GDM1 (cell line): ENCODE data around the gene HOXA6.
A peak's percentile ranks its signal among the peaks of the same experiment; 100 is the strongest.

Experiments
- DNase-seq: peaks from one replicate; lab custom pipeline; 2025; lab: John Stamatoyannopoulos, UW

The HOXA6 gene

GRCh38 chr7:27161214-27161720 lies 13.7 kb upstream of the HOXA6 start:
- DNase-seq = peak; percentile 81

GRCh38 chr7:27160546-27161213 lies 13.1 kb upstream of the HOXA6 start:
- peak; percentile 83 for DNase-seq

GRCh38 chr7:27160145-27160545 lies 12.6 kb upstream of the HOXA6 start:
- no peak for DNase-seq

- no peak for DNase-seq
These were observed 11.9 kb upstream of the HOXA6 start for GRCh38 chr7:27159266-27160144.

- peak; percentile 6 for DNase-seq
These were observed 11.1 kb upstream of the HOXA6 start for GRCh38 chr7:27158436-27159265.

GRCh38 chr7:27157702-27158431 lies 10.3 kb upstream of the HOXA6 start:
- DNase-seq = peak; percentile 23

GRCh38 chr7:27156916-27157701 lies 9.5 kb upstream of the HOXA6 start:
- no peak for DNase-seq

GRCh38 chr7:27156508-27156898 lies 8.9 kb upstream of the HOXA6 start, which contains the start of gene HOXA7:
Gene HOXA7 (minus strand): TSS chr7:27156675. CDS start chr7:27156545, 130 bp downstream.
- DNase-seq = peak; percentile 43

- no peak for DNase-seq
These were observed 8.4 kb upstream of the HOXA6 start for GRCh38 chr7:27155816-27156507.

GRCh38 chr7:27154901-27155815 lies 7.6 kb upstream of the HOXA6 start:
- no peak for DNase-seq

GRCh38 chr7:27154369-27154768 lies 6.8 kb upstream of the HOXA6 start:
- DNase-seq = no peak

GRCh38 chr7:27153526-27153925 lies 6.0 kb upstream of the HOXA6 start:
- no peak for DNase-seq

GRCh38 chr7:27152816-27153442 lies 5.4 kb upstream of the HOXA6 start:
- no peak for DNase-seq

GRCh38 chr7:27151931-27152815 lies 4.6 kb upstream of the HOXA6 start, which contains the start of gene HOXA3:
Gene HOXA3 (minus strand): TSS chr7:27152583. CDS start chr7:27110640, 41,943 bp downstream.
- peak; percentile 51 for DNase-seq

- no peak for DNase-seq
These were observed 3.9 kb upstream of the HOXA6 start for GRCh38 chr7:27151341-27151930.

- DNase-seq = peak; percentile 69
These were observed 3.2 kb upstream of the HOXA6 start for GRCh38 chr7:27150568-27151340.
